GM10248 (cell line): ENCODE results near the gene GALNT8.
"Not testable (repeated sequence)": the region's sequence is repeated elsewhere in the genome, so short reads cannot be mapped to it uniquely, and the experiment has no call there.

Experiments
- CTCF ChIA-PET: fragments of 300-600 bp; sonication (Branson Sonifier 250); formaldehyde crosslinking; extraction: SDS; loops from one replicate; lab custom pipeline; 2021; ENCODE audit warnings: antibody characterized with exemption; lab: Yijun Ruan, JAX
- POLR2A ChIA-PET: fragments of 350-650 bp; sonication (Branson Sonifier 250); formaldehyde crosslinking; extraction: SDS; loops from one replicate; lab custom pipeline; 2020; ENCODE audit warnings: antibody characterized with exemption; lab: Yijun Ruan, JAX
- DNase-seq: peaks from one replicate; pipeline ENCODE4 v3.0.0; 2012; ENCODE audit errors: extremely low spot score
- CTCF ChIP-seq: IDR thresholded peaks from 2 replicates; pipeline ENCODE4 v1.5.1; 2012; ENCODE audit warnings: mild to moderate bottlenecking, low read depth; ENCODE audit errors: extremely low read depth, missing control alignments, control extremely low read depth

GALNT8 gene

DNA sequence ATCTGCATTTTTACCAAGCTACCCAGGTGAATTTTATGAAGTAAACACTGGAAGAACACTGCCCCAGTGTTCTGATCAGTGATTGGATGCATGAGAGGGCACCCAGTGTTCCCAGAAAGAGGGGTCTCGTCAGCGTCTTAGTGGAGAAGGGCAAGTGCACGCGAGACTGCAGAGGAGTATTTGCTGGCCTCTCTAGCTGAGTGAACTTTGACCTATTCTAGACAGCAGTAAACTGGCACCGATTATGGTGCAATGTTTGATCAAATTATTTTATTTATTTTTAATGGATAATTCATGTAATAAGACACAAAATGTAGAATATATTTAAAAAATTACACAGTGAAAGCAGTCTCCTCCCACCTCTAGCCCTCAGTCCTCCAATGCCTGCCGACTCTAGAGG, 5.3 kb upstream of the GALNT8 start:
- DNase-seq: no peak
- CTCF ChIA-PET: no interaction called here
- TF ChIP-seq CTCF: no peak
- POLR2A ChIA-PET: no interaction called here

- peak; percentile 6 for TF ChIP-seq CTCF
- CTCF ChIA-PET: no interaction called here
- POLR2A ChIA-PET: no interaction called here
- DNase-seq: no peak
These were observed 2.4 kb upstream of the GALNT8 start for GRCh38 chr12:4717806-4718205.

GRCh38 chr12:4720637-4720995, 416 bp downstream of the GALNT8 start:
- CTCF ChIA-PET: no interaction called here
- DNase-seq: no peak
- POLR2A ChIA-PET: no interaction called here
- no peak for TF ChIP-seq CTCF

DNA sequence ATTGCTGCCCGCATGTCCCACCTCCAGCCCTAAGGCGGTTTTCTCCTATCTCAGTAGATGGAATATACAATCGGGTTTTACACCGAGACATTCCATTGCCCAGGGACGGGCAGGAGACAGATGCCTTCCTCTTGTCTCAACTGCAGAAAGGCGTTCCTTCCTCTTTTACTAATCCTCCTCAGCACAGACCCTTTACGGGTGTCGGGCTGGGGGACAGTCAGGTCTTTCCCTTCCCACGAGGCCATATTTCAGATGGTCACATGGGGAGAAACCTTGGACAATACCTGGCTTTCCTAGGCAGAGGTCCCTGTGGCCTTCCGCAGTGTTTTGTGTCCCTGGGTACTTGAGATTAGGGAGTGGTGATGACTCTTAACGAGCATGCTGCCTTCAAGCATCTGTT, 1.4 kb downstream of the GALNT8 start:
- CTCF ChIA-PET, DNase-seq, POLR2A ChIA-PET: not testable (repeated sequence)

DNA sequence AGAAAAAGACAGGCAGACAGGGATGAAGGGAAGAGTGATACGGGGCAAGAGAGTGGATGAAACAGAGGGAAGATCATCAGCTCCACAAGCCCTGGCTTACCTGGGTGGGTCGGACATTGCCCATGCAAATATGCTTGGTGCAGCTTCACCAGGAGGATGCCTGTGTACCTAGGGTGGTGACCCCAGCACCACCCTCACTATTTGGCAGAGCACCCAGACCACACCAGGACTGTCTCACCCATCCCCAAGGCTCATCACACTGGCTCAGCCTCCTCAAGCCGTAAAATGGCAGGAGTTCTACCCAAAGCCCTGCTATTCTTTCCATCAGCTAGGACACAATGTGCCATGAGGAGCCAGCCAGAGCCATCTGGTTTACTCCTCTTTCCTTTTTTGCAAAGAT, 3.0 kb downstream of the GALNT8 start:
- POLR2A ChIA-PET: no interaction called here
- no peak for DNase-seq
- CTCF ChIA-PET: no interaction called here
- TF ChIP-seq CTCF: no peak

- CTCF ChIA-PET: no interaction called here
These were observed 4.9 kb downstream of the GALNT8 start for GRCh38 chr12:4725057-4725456.

More at GRCh38 chr12:4725057-4725456, 4.9 kb downstream of the GALNT8 start:
- TF ChIP-seq CTCF: no peak
- POLR2A ChIA-PET: no interaction called here
- DNase-seq: no peak
